ENCODE results near the gene GALM. TPM values are rescaled to one million over a fixed set of nuclear protein-coding genes. Genes with fewer than 3 reads are reported as not detected.
"Not testable (repeated sequence)": the region's sequence is repeated elsewhere in the genome, so short reads cannot be mapped to it uniquely, and the experiment has no call there.

The GALM gene
- polyA plus RNA-seq (2012; ENCODE audit: insufficient read depth, insufficient read length), result not detected

DNA sequence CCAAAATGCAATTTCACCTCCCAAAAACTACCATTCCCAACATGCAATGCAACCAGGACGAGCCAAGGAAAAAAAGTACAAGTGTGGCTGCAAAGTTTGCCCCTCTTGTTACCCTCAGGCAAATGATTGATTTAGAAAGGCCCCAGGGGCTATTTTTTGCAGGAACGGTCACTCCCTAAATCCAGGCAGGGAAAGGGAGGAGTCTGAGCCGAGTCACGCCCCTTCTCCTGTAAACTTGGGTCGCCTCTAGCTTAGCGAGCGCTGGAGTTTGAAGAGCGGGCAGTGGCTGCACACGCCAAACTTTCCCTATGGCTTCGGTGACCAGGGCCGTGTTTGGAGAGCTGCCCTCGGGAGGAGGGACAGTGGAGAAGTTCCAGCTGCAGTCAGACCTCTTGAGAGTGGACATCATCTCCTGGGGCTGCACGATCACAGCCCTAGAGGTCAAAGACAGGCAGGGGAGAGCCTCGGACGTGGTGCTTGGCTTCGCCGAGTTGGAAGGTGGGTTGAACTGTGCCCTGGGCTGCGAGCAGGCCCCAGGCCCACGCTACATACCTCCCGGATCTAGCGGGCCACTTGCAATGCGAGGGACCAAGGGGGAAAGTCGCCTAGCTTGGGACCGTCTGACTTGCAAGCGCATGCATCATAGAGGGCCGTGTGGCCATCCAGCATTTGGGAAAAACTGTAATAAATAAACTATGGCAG lies at the start of gene GALM:
GALM (plus strand) TSS at position 261 of the 702 bp plus-strand sequence; CDS start at position 309, 48 bp downstream.
- no peak within 1 kb of the TSS for H3K4me3 ChIP-seq (ENCODE audit: low read length)
- no peak for DNase-seq (ENCODE audit: low read depth, low spot score)

DNA sequence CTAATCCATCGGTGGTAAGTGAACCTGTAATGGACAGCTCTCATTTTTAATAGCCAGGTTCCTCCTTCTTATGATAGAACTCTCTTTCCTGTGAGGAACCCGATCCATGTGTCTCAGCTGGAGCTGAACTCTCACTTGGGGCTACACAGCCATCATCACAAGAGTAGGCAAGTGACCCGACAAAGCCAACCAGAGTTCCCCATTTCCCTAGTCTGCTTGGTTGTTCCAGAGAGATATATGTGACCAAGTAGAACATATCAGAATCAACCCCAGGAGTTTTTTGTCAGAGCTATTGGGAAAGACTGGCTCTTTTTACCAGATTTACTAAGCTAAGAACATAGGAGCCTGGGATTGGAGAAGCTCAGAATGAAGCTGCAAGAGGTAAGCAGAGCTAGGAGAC lies 48.6 kb upstream of the GALM start:
- DNase-seq (ENCODE audit: low read depth, low spot score), result no peak
- no peak overlapping the region for H3K4me3 ChIP-seq (ENCODE audit: low read length)

DNA sequence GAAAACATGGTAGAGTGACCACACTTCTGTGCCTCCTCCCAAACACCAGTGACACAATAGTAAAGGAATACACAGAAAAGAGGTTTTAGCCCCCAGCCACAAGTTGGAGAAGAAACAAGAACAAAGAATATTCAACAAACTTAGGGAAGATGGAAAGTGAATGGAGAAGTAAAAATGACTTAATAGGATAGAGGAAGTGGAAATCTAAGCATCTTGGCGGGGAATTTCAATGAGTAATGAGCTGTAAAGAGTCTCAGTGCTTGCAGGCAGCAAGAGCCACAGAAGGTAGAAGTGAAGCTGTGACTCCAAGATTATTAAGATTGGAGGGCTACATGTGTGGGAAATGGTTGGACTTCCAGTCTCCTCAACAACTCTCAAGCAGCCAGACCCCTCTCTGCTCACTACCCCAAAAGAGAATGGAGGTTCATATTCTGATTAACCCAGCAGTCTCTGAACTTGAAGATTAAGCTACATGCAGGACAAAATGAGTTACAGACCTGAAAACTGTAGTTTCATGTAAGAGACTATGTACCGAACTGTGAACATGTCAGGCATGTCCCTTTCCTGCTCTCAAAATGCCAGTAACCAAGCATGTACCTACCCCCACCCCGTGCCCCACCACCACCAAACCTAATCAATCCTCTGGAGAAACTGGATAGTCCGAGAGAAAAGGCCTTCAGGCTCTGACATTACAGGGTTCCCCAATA lies 46.3 kb upstream of the GALM start:
- H3K4me3 ChIP-seq (ENCODE audit: low read length), result no peak overlapping the region
- no peak for DNase-seq (ENCODE audit: low read depth, low spot score)

DNA sequence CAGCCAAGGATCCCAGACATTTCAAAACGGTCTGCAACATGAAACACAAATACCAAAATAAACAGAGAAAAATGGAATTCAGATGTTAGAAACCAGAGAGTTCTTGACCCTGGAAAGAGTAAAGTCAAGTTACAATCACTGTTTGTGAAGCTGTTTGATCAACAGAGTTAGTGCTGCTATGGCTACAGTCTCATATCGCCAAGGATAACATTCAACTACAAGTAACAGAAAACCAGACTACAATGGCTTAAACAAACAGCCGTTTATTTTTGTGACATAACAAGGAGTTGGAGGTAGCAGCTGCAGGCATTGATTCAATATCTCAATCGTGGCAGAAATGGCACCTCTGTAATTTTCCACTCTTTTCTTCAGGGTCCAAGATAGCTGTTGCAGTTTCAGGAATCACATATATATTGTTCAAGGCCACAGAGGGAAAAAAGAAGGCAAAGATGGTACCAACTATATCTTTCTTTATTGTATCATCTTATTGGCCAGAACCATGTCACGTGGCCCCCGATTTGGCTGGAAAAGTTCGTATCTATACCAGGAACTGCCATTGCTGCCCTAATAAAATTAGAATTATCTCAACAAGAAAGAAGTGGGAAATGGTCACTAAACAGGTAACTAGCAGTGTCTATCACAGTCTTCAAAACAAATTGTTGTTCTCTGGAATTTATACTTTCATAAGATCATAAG lies 45.5 kb upstream of the GALM start:
- H3K4me3 ChIP-seq (ENCODE audit: low read length), result no peak overlapping the region
- no peak for DNase-seq (ENCODE audit: low read depth, low spot score)

DNA sequence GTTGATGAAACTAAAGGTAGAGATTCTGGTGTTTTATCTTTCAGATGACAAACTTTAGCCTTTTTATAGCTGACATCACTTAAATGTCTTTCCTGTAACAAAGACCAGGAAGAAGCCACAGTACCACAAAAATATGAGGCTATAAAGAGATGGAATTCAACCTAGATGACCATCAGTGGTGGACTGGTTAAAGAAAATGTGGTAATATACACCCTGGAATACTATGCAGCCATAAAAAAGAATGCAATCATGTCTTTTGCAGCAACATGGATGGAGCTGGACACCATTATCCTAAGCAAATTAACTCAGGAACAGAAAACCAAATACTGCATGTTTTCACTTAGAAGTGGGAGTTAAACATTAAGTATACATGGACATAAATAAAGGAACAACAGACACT lies 44.9 kb upstream of the GALM start:
- no peak overlapping the region for H3K4me3 ChIP-seq (ENCODE audit: low read length)
- DNase-seq (ENCODE audit: low read depth, low spot score), result no peak

DNA sequence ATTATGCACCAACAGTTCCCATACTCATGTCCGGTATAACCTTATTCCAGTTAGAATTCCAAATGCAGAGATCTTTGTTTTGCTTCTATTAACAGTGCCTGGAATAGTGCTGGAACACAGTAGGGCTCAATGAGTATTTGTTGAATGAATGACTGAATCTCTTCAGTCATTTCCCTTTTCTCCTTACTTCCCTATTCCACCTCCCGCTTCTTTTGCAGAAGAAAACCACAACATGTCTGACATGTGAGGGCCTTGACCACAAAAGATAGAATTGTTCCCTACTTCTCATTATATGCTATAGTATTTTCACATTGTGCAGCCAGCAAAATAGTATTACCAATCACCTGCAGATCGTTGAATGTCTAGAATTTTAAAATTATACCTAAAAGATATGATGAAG lies 43.7 kb upstream of the GALM start:
- no peak for DNase-seq (ENCODE audit: low read depth, low spot score)
- H3K4me3 ChIP-seq (ENCODE audit: low read length), result no peak overlapping the region

DNA sequence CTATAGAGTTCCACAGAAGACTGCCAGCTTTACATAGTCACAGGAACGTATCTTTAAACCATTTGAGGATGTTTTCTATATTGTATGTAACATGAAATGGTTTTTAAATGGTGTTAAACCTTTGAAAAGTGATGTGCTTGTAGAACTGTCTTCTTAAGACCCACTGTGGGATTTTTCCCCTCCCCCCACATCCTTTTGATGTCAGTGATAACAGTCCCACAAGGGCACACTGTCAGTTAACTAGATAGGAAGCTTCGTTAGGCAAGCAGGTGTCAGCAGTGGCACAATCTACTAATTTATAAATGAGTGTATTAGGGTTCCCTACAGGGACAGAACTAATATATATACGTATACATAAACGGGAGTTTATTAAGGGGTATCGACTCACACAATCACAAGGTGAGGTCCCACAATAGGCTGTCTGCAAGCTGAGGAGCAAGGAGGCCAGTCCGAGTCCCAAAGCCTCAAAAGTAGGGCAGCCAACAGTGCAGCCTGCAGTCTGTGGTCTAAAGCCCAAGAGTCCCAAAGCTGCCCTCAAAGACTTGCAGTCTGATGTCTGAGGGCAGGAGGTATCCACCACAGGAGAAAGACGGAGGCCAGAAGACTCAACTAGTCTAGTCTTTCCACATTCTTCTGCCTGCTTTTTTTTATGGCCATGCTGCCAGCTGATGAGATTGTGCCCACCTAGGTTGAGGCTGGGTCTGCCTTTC lies 39.4 kb upstream of the GALM start:
- peak overlapping the region; percentile 20 for H3K4me3 ChIP-seq (ENCODE audit: low read length)
- DNase-seq (ENCODE audit: low read depth, low spot score), result peak; percentile 97

DNA sequence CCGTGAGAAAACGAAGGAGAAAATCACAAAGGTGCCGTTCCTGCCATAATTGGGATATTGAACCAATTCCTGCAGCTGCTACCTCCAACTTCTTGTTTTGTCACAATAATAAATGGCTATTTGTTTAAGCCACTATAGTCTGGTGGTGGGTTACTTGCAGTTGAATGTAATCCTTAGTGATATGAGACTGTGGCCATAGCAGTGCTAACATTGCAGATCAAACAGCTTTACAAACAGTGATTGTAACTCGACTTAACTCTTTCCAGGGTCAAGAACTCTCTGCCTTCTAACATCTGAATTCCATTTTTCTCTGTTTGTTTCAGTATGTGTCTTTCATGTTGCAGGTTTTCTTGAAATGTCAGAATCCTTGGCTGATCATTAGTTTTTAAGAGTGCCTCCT lies 38.5 kb upstream of the GALM start:
- no peak for DNase-seq (ENCODE audit: low read depth, low spot score)
- no peak overlapping the region for H3K4me3 ChIP-seq (ENCODE audit: low read length)

DNA sequence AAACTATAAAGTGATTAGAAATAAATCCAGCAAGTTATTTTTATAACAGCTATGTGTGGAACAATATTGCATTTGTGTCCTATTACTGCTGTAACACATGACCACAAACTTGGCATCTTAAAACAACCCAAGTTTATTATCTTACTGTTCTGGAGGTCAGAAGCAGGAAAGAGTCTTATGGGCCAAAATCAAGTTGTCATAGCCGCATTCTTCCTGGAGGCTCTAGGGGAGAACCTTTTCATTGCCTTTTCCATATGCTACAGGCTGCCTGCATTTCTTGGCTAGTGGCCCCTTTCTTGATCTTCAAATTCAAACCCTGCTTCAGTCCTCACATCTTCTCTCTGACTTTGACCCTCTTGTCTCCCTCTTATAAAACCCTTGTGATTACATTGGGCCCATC lies 36.2 kb upstream of the GALM start:
- DNase-seq (ENCODE audit: low read depth, low spot score), result no peak

DNA sequence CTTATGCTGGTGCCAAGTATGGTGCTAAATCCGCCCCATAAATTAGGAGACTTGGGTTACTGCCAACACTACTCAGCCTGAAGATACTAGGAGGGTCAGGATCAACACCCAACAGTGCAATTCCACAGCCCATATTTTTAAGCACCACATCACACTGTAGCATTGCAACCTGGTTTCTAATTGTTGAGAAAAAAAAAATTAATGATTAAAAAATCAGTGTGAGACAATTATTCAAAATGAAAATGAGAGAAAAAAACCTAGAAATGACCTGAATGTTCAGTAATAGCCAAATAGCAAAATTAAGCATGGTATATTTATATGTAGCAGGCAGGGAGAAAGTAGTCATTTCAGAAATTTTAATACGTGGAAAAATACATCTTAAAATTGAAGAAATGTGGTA lies 33.9 kb upstream of the GALM start:
- DNase-seq (ENCODE audit: low read depth, low spot score), result no peak
- no peak overlapping the region for H3K4me3 ChIP-seq (ENCODE audit: low read length)

More for the DNA sequence above, 36.2 kb upstream of the GALM start:
- H3K4me3 ChIP-seq (ENCODE audit: low read length), result no peak overlapping the region

DNA sequence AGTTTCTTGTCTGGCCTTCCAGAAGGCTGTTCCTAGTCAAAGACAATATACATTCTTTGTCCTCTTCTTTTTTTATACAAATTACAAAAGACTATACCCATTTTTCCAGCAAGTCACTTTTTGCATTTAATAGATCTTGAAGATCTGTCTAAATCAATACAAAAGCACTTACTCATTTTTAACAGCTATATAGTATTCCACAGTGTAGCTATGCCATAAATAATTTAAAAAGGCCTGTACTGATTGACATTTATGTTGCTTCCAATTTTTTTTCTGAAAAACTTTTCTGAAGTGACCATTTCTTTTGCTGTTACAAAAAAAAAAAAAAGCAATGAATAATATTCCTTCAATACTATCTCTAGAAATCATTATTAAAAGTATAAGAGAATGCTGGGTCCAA lies 32.9 kb upstream of the GALM start:
- H3K4me3 ChIP-seq (ENCODE audit: low read length), result no peak overlapping the region

DNA sequence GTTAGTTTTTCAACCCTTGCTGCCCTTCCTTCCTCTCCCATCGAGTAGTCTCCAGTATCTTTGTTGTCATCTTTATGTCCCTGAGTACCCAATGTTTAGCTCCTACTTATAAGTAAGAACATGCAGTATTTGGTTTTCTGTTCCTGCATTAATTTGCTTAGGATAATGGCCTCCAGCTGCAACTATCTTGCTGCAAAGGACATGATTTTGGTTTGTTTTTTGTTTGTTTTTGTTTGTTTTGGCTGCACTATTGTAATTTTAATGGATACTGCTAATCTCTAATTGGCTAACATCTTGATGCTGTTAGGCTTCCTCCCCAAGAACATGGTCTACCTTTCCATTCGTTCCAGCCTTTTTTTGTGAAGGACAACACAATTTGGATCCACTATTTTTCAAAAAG lies 32.0 kb upstream of the GALM start:
- no peak for DNase-seq (ENCODE audit: low read depth, low spot score)
- no peak overlapping the region for H3K4me3 ChIP-seq (ENCODE audit: low read length)

More for the DNA sequence above, 32.9 kb upstream of the GALM start:
- no peak for DNase-seq (ENCODE audit: low read depth, low spot score)

DNA sequence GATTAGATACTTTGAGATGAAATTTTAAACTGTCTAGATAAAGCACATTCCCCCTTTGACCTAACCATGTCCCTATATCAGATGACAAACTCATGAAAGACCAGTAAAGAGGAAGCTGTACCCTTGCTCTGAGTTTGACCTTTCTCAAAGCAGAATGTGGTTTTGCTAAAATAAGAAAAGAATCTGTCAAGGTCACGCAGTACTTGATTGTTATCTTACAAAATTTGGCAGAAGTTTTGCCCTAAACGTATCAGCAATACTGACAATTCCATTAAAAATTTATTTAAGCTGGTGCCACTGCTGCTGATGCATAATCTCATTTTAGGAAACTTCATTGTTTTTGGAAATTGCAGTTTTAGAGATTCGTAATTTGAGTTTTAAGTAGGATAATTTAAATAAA lies 31.2 kb upstream of the GALM start:
- H3K4me3 ChIP-seq (ENCODE audit: low read length), result no peak overlapping the region
- no peak for DNase-seq (ENCODE audit: low read depth, low spot score)

DNA sequence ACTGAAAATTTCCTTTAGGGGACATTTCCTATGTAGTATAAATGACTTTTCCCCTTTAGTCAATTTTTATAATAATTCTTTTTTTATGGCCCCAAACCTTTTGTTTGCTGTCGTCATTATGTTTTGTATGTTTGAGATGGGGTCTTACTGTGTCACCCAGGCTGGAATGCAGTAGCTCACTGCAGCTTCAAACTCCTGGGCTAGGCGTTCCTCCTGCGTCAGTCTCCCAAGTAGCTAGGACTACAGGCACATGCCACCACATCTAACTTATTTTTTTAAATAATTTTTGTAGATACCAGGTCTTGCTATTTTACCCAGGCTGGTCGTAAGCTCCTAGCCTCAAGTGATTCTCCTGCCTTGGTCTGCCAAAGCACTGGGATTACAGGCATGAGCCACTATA lies 30.8 kb upstream of the GALM start:
- H3K4me3 ChIP-seq (ENCODE audit: low read length), result no peak overlapping the region
- DNase-seq (ENCODE audit: low read depth, low spot score), result no peak

DNA sequence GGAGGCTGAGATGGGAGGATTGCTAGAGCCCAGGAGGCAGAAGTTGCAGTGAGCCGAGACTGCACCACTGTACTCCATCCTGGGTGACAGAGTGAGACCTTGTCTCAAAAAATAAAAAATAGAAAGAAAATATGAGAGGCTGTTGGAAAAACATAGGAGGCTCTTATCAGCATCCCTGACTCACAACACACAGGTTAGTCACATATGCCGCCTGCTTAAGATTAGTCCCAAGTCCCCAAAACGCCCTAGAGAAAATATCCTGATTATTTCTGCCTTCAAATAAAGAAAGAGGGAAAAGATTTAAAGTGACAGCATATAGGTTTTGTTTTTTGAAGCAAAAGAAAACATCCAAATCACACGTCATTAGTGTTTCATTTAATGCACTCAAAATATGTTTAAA lies 29.8 kb upstream of the GALM start:
- no peak for DNase-seq (ENCODE audit: low read depth, low spot score)
- no peak overlapping the region for H3K4me3 ChIP-seq (ENCODE audit: low read length)

DNA sequence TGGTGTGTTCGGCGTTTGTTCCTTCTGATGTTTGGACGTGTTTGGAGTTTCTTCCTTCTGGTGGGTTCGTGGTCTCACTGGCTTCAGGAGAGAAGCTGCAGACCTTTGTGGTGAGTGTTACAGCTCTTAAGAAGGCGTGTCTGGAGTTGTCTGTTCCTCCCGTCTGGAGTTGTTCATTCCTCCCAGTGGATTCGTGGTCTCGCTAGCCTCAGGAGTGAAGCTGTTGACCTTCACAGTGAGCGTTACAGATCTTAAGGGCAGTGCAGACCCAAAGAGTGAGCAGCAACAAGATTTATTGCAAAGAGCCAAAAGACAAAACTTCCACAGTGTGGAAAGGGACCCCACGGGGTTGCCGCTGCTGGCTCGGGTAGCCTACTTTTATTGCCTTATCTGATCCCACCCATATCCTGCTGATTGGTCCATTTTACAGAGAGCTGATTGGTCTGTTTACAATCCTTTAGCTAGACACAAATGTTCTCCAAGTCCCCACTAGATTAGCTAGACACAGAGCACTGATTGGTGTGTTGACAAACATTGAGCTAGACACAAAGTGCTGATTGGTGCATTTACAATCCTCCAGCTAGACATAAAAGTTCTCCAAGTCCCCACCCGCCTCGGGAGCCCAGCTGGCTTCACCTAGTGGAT lies 23.4 kb upstream of the GALM start:
- not testable (repeated sequence) for DNase-seq (ENCODE audit: low read depth, low spot score); H3K4me3 ChIP-seq (ENCODE audit: low read length)

DNA sequence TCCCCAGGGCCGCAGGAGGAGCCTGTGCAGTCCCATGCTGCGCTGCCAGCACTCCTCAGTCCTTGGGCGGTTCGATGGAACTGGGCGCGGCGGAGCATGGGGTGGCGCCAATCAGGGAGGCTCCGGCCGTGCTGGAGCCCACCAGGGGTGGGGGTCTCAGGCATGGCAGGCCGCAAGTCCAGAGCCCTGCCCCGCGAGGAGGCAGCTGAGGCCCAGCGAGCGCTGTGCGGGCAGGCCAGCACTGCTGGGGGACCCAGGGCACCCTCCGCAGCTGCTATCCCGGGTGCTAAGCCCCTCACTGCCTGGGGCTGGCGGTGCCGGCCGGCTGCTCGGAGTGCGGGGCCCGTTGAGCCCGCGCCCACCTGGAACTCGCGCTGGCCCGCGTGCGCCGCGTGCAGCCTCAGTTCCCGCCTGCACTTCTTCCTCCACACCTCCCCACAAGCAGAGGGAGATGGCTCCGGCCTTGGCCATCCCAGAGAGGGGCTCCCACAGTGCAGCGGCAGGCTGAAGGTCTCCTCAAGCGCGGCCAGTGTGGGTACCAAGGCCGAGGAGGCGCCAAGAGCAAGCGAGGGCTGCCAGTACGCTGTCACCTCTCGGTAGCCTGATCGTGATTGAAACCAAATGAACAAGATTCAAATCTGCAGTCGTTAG lies 22.8 kb upstream of the GALM start:
- H3K4me3 ChIP-seq (ENCODE audit: low read length), result no peak overlapping the region
- no peak for DNase-seq (ENCODE audit: low read depth, low spot score)

DNA sequence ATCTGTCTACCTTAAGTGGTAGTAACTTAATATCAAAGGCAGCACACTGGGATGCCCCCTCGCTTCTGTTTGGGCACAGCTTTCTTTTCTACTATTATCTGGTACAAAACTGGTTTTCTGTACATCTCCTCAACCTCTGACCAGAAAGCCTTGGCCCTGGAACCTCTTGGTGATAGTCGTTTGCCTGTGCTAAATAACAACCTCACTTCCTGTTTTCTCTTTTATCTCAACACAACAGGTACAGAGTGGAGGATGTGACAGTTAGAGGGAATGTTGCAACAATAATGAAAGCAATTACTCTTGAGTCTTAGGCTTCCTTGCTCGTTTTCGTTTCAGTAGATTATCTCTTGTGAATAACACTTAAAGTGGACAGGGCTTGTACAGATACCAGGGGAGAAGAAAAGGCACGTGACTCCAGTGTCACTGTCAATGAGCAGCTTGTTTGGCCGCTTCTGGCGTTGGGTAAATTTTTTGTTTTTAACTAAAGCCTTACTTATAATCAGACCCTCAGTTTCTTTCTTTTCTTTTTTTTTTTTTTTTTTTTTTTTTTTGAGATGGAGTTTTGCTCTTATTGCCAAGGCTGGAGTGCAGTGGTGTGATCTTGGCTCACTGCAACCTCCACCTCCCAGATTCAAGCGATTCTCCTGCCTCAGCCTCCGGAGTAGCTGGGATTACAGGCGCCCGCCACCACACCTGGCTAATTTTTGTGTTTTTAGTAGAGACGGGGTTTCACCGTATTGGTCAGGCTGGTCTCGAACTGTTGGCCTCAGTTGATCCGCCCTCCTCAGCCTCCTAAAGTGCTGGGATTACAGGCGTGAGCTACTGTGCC lies 22.0 kb upstream of the GALM start:
- H3K4me3 ChIP-seq (ENCODE audit: low read length), result peak overlapping the region; percentile 15; the same call in 1 of the 2 replicates
- DNase-seq (ENCODE audit: low read depth, low spot score), result peak; percentile 79

Measured in Jurkat, Clone E6-1 (cell line).